Body of pancreas (tissue), 4 donors: ENCODE data around the gene PLCB2. TPM values are rescaled to one million over a fixed set of nuclear protein-coding genes. Genes with fewer than 3 reads are reported as not detected.

Experiments used
- ATAC-seq: fragments of 150-250 bp; one replicate; pipeline ENCODE4 v1.9.1; 2016
- DNase-seq, 4 donors: peaks; one replicate each; pipeline ENCODE4 v3.0.0-alpha.2; 2019
- H3K27ac ChIP-seq, 4 donors: fragments of 200-600 bp; sonication (generic); 1 replicate in 3 of 4; 2 replicates in 1 of 4; pipeline versions ENCODE4 v1.5.1 to v1.6.1; 2016 to 2019; ENCODE audit warnings: mild to moderate bottlenecking in 1 of 4, mixed read lengths in 1 of 4, moderate library complexity in 1 of 4
- H3K27me3 ChIP-seq, 2 donors: fragments of 200-600 bp; sonication (generic); one replicate each; pipeline ENCODE4 v1.6.0; 2016; ENCODE audit warnings: mild to moderate bottlenecking in 1 of 2
- H3K36me3 ChIP-seq, 2 donors: fragments of 200-600 bp; sonication (generic); replicated peaks in 1 of 2; 2 replicates each; pipeline ENCODE4 v1.5.1; 2016; ENCODE audit warnings: low read depth in 2 of 2; ENCODE audit not compliant: insufficient read depth in 1 of 2
- H3K4me1 ChIP-seq: fragments of 200-600 bp; sonication (generic); one replicate; pipeline ENCODE4 v1.6.0; 2016
- H3K4me3 ChIP-seq, 2 donors: fragments of 200-600 bp; sonication (generic); 1 replicate in 1 of 2; 2 replicates in 1 of 2; pipeline ENCODE4 v1.5.1; 2016 to 2019
- H3K9me3 ChIP-seq, 3 donors: fragments of 200-600 bp; sonication (generic); 1 replicate in 2 of 3; 2 replicates in 1 of 3; pipeline ENCODE4 v1.5.1; 2016
- POLR2A ChIP-seq, 3 donors: fragments of 450-650 bp; IDR thresholded peaks; one replicate each; pipeline ENCODE4 v1.6.1; 2016; ENCODE audit warnings: antibody characterized with exemption in 3 of 3, mild to moderate bottlenecking in 2 of 3
- WGBS, 2 donors: methylation state at CpG; one replicate each; pipeline ENCODE4 v1.1.5; 2017; 5-methylcytosine and 5-hydroxymethylcytosine counted together
- intact Hi-C: fragments of 100-400 bp; cut with DNase I; formaldehyde crosslinking; loops from one replicate; pipeline ENCODE4 v1.15.1; 2023
- total RNA-seq, 2 donors: library from RNA; depleted of rRNA; stranded (reverse); fragments of >200 nt; gene quantifications; one replicate each; pipeline ENCODE4 v1.1.0, GENCODE V29; 2016
- TF ChIP-seq, protein P1 (sequence below), 7 experiments: fragments of 450-650 bp in 4 of 7; fragments of 200-600 bp in 3 of 7; sonication (generic) in 3 of 7; IDR thresholded peaks; one replicate each; pipeline ENCODE4 v1.5.1; 2016 to 2019; ENCODE audit warnings: antibody characterized with exemption in 7 of 7

Gene PLCB2
- total RNA-seq, 2 donors from 2014 or later = 3.1 to 4.6 TPM

DNA sequence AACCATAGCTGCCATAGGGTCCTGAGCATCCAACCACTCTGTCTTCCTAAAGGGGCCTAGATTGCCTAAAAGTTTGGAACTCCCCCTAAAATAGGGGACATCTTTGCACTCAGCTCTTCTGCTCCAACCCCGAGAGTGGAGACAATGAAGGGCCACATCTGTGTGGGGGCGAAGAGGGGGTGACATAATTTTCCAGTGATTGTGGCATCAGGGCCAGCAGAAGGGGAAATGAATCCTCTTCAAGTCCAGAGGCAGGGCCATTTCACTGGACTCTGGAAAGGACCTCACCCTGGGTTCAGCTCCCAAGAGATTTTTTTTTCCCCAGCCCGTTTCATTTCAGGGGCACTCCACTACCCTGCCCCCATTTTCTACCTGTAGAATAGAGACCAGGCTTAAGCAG lies 20.2 kb downstream of the PLCB2 start:
- Histone ChIP-seq H3K27me3 (peaks cover 0 to 19% of the 10 kb centered on the region in 2 donors), H3K36me3 (no peaks in the 10 kb centered on the region), H3K4me3 (no peak overlapping the region), H3K4me1 (peaks cover 40% of the 10 kb centered on the region), H3K9me3 (no peaks in the 10 kb centered on the region), H3K27ac (no peak overlapping the region)
- no peak for ATAC-seq
- WGBS, 2 donors = 91% methylated on average over 3 of the region's 3 CpGs
- TF ChIP-seq, protein P1, sequence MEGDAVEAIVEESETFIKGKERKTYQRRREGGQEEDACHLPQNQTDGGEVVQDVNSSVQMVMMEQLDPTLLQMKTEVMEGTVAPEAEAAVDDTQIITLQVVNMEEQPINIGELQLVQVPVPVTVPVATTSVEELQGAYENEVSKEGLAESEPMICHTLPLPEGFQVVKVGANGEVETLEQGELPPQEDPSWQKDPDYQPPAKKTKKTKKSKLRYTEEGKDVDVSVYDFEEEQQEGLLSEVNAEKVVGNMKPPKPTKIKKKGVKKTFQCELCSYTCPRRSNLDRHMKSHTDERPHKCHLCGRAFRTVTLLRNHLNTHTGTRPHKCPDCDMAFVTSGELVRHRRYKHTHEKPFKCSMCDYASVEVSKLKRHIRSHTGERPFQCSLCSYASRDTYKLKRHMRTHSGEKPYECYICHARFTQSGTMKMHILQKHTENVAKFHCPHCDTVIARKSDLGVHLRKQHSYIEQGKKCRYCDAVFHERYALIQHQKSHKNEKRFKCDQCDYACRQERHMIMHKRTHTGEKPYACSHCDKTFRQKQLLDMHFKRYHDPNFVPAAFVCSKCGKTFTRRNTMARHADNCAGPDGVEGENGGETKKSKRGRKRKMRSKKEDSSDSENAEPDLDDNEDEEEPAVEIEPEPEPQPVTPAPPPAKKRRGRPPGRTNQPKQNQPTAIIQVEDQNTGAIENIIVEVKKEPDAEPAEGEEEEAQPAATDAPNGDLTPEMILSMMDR (IDR thresholded peaks at IDR 0.05) = no peak
- no peak for TF ChIP-seq POLR2A (IDR thresholded peaks at IDR 0.05)
- DNase-seq = no peak
- intact Hi-C loops = no loop called here

- no peak for TF ChIP-seq POLR2A (IDR thresholded peaks at IDR 0.05)
- TF ChIP-seq, protein P1 (IDR thresholded peaks at IDR 0.05) = no peak
- Histone ChIP-seq H3K27me3 (peaks cover 0 to 16% of the 10 kb centered on the region in 2 donors), H3K36me3 (no peaks in the 10 kb centered on the region), H3K9me3 (no peaks in the 10 kb centered on the region), H3K4me1 (peaks cover 47% of the 10 kb centered on the region), H3K4me3 (no peak overlapping the region), H3K27ac (no peak overlapping the region)
- DNase-seq (no peak), ATAC-seq (no peak)
- intact Hi-C loops = no loop called here
- WGBS, 2 donors = 90 to 94% methylated on average over 3 to 5 of the region's 7 CpGs
These were observed 20.9 kb downstream of the PLCB2 start for GRCh38 chr15:40286794-40287193.

GRCh38 chr15:40286061-40286532 lies 21.6 kb downstream of the PLCB2 start:
- H3K27ac ChIP-seq = no peak overlapping the region
- 80 to 94% methylated on average over 7 of the region's 7 CpGs for WGBS, 2 donors
- TF ChIP-seq, protein P1 (IDR thresholded peaks at IDR 0.05) = no peak
- no peak for TF ChIP-seq POLR2A (IDR thresholded peaks at IDR 0.05)
- no peak overlapping the region for H3K4me3 ChIP-seq
- peaks cover 0 to 16% of the 10 kb centered on the region in 2 donors for H3K27me3 ChIP-seq
- H3K4me1 ChIP-seq = peaks cover 47% of the 10 kb centered on the region
- no peaks in the 10 kb centered on the region for H3K9me3 ChIP-seq
- intact Hi-C loops = no loop called here
- ATAC-seq = no peak
- H3K36me3 ChIP-seq = no peaks in the 10 kb centered on the region
- no peak for DNase-seq

DNA sequence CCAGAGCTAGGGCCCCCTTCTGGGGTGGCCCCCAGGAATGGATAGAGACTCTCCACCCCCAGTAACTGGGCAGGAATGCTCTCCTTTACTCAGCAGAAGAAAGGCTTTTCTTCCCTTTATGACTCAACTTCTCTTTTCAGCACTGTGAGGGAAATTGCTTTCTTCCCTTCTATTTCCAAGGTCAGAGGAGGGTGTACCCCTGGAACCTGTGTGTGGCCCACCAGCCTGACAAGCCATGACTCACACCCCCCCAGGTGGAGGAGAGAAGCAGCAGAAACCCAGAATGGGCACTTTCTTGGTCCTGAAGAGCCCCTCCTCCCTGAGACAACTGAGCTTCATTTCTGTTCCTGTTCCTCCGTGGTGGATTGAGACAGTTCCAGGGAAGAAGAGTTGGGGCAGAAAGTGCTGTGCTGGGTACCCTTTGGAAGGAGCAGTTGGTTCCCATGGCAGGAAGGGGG lies 22.2 kb downstream of the PLCB2 start:
- H3K4me1 ChIP-seq = peaks cover 44% of the 10 kb centered on the region
- ATAC-seq = no peak
- intact Hi-C loops = no loop called here
- no peaks in the 10 kb centered on the region for H3K9me3 ChIP-seq
- no peak for DNase-seq
- TF ChIP-seq, protein P1 (IDR thresholded peaks at IDR 0.05) = no peak
- TF ChIP-seq POLR2A (IDR thresholded peaks at IDR 0.05) = no peak
- H3K27ac ChIP-seq = no peak overlapping the region
- WGBS, 2 donors = 58 to 69% methylated on average over 1 of the region's 1 CpG
- no peak overlapping the region for H3K4me3 ChIP-seq
- no peaks in the 10 kb centered on the region for H3K36me3 ChIP-seq
- peaks cover 0 to 22% of the 10 kb centered on the region in 2 donors for H3K27me3 ChIP-seq

- H3K27ac ChIP-seq = no peak overlapping the region
- intact Hi-C loops = no loop called here
- DNase-seq (no peak), ATAC-seq (no peak)
- H3K4me1 ChIP-seq = peaks cover 40% of the 10 kb centered on the region
- 87 to 90% methylated on average over 4 of the region's 4 CpGs for WGBS, 2 donors
- no peaks in the 10 kb centered on the region for H3K9me3 ChIP-seq
- no peak overlapping the region for H3K4me3 ChIP-seq
- H3K36me3 ChIP-seq = no peaks in the 10 kb centered on the region
- peaks cover 0 to 23% of the 10 kb centered on the region in 2 donors for H3K27me3 ChIP-seq
- TF ChIP-seq, protein P1 (IDR thresholded peaks at IDR 0.05) = no peak
- TF ChIP-seq POLR2A (IDR thresholded peaks at IDR 0.05) = no peak
These were observed 22.6 kb downstream of the PLCB2 start for GRCh38 chr15:40285151-40285550.
